Cardiac muscle cell (in vitro differentiated cells and primary cell): Measurements from ENCODE around the gene A3GALT2. TPM values are rescaled to one million over a fixed set of nuclear protein-coding genes. Genes with fewer than 3 reads are reported as not detected.

Experiments used
- DNase-seq, 2 donors: peaks; one replicate each; pipeline versions ENCODE4 v3.0.0 to v3.0.0-alpha.2; 2010 to 2017; ENCODE audit warnings: low read depth in 1 of 2, low spot score in 1 of 2
- H3K27ac ChIP-seq: fragments of 200-600 bp; sonication (generic); 2 replicates; pipeline ENCODE4 v1.5.1; 2016
- H3K27me3 ChIP-seq: fragments of 200-600 bp; sonication (generic); 2 replicates; pipeline ENCODE4 v1.6.0; 2016; ENCODE audit warnings: control low read depth
- H3K36me3 ChIP-seq: fragments of 200-600 bp; sonication (generic); 2 replicates; pipeline ENCODE4 v1.5.1; 2016; ENCODE audit warnings: control low read depth
- H3K4me1 ChIP-seq: fragments of 200-600 bp; sonication (generic); 2 replicates; pipeline ENCODE4 v1.8.1; 2017; ENCODE audit warnings: low read depth, mild to moderate bottlenecking, mixed run types
- H3K4me3 ChIP-seq: fragments of 200-600 bp; sonication (generic); 2 replicates; pipeline ENCODE4 v1.5.1; 2016; ENCODE audit warnings: mild to moderate bottlenecking
- H3K9me3 ChIP-seq: fragments of 200-600 bp; sonication (generic); 2 replicates; pipeline ENCODE4 v1.5.1; 2017; ENCODE audit warnings: low read depth, mild to moderate bottlenecking, control low read depth
- CTCF ChIP-seq: IDR thresholded peaks from 2 replicates; pipeline ENCODE4 v1.5.1; 2012; ENCODE audit warnings: low read depth, mild to moderate bottlenecking, low read length
- polyA plus RNA-seq: library from polyadenylated mRNA; unstranded; fragments of >200 nt; fragmentation: Nextera tagmentation; extraction: Ambion mirVana; gene quantifications from 2 replicates; pipeline ENCODE4 v1.2.1, GENCODE V29; 2016
- total RNA-seq: library from RNA; depleted of rRNA; stranded (reverse); fragments of >200 nt; gene quantifications from 2 replicates; pipeline ENCODE4 v1.2.3, GENCODE V29; 2016

Gene A3GALT2
- total and polyA plus RNA-seq, 2 experiments from 2014 or later: 0.57 TPM; not detected in 1

- Histone ChIP-seq H3K27me3 (no peaks in the 10 kb centered on the region), H3K9me3 (no peaks in the 10 kb centered on the region), H3K4me3 (no peak overlapping the region), H3K27ac (no peak overlapping the region), H3K4me1 (no peaks in the 10 kb centered on the region), H3K36me3 (peaks cover 35% of the 10 kb centered on the region)
- no peak for TF ChIP-seq CTCF
- DNase-seq: no peak
Observed at GRCh38 chr1:33322109-33322508, 1.2 kb upstream of the A3GALT2 start.

GRCh38 chr1:33321178-33321577, 280 bp upstream of the A3GALT2 start:
- no peaks in the 10 kb centered on the region for H3K4me1 ChIP-seq
- no peak for DNase-seq

GRCh38 chr1:33319949-33320618, 814 bp downstream of the A3GALT2 start:
- Histone ChIP-seq H3K27me3 (no peaks in the 10 kb centered on the region), H3K4me1 (no peaks in the 10 kb centered on the region), H3K4me3 (no peak overlapping the region), H3K36me3 (peaks cover 17% of the 10 kb centered on the region), H3K27ac (no peak overlapping the region), H3K9me3 (no peaks in the 10 kb centered on the region)
- TF ChIP-seq CTCF: no peak
- no peak for DNase-seq

More at GRCh38 chr1:33321178-33321577, 280 bp upstream of the A3GALT2 start:
- no peaks in the 10 kb centered on the region for H3K27me3 ChIP-seq
- TF ChIP-seq CTCF: no peak
- H3K36me3 ChIP-seq: peaks cover 26% of the 10 kb centered on the region
- no peak overlapping the region for H3K4me3 ChIP-seq
- H3K9me3 ChIP-seq: no peaks in the 10 kb centered on the region
- no peak overlapping the region for H3K27ac ChIP-seq

- H3K27ac ChIP-seq: no peak overlapping the region
- no peaks in the 10 kb centered on the region for H3K27me3 ChIP-seq
Observed at GRCh38 chr1:33319186-33319948, 1.5 kb downstream of the A3GALT2 start.

GRCh38 chr1:33317946-33318345, 3.0 kb downstream of the A3GALT2 start:
- Histone ChIP-seq H3K27ac (no peak overlapping the region), H3K9me3 (no peaks in the 10 kb centered on the region), H3K4me3 (no peak overlapping the region), H3K4me1 (no peaks in the 10 kb centered on the region), H3K36me3 (peaks cover 3% of the 10 kb centered on the region), H3K27me3 (no peaks in the 10 kb centered on the region)
- DNase-seq: no peak
- no peak for TF ChIP-seq CTCF

More at GRCh38 chr1:33319186-33319948, 1.5 kb downstream of the A3GALT2 start:
- no peaks in the 10 kb centered on the region for H3K9me3 ChIP-seq
- DNase-seq: no peak
- no peak overlapping the region for H3K4me3 ChIP-seq
- H3K4me1 ChIP-seq: no peaks in the 10 kb centered on the region
- H3K36me3 ChIP-seq: peaks cover 10% of the 10 kb centered on the region
- no peak for TF ChIP-seq CTCF
